AML-193 (cell line): ENCODE measurements around the gene RASA3.

Experiments
- DNase-seq, 2 experiments: peaks; one replicate each; lab custom pipeline; 2025; lab: John Stamatoyannopoulos, UW

The RASA3 gene

GRCh38 chr13:113951246-113951999 lies 181.0 kb downstream of the RASA3 start:
- peak; percentile 34 to 35 for DNase-seq

GRCh38 chr13:113950451-113951245 lies 181.8 kb downstream of the RASA3 start:
- no peak for DNase-seq

- DNase-seq, result no peak
These were observed 182.9 kb downstream of the RASA3 start for GRCh38 chr13:113949546-113949945.

GRCh38 chr13:113948034-113948742 lies 184.2 kb downstream of the RASA3 start:
- no peak for DNase-seq

- DNase-seq, result no peak
These were observed 185.0 kb downstream of the RASA3 start for GRCh38 chr13:113947311-113948033.

GRCh38 chr13:113946409-113947181 lies 185.8 kb downstream of the RASA3 start:
- no peak for DNase-seq

- no peak for DNase-seq
These were observed 186.5 kb downstream of the RASA3 start for GRCh38 chr13:113945857-113946408.

- no peak for DNase-seq
These were observed 188.4 kb downstream of the RASA3 start for GRCh38 chr13:113943821-113944565.

- DNase-seq, result no peak
These were observed 189.8 kb downstream of the RASA3 start for GRCh38 chr13:113942591-113943103.

- no peak for DNase-seq
These were observed 190.7 kb downstream of the RASA3 start for GRCh38 chr13:113941571-113942191.

GRCh38 chr13:113939944-113940297 lies 192.5 kb downstream of the RASA3 start:
- DNase-seq, result no peak

GRCh38 chr13:113939129-113939943 lies 193.1 kb downstream of the RASA3 start:
- DNase-seq, result no peak

- no peak for DNase-seq
These were observed 193.7 kb downstream of the RASA3 start for GRCh38 chr13:113938716-113939115.

- no peak for DNase-seq
These were observed 194.2 kb downstream of the RASA3 start for GRCh38 chr13:113938246-113938645.

- no peak for DNase-seq
These were observed 194.8 kb downstream of the RASA3 start for GRCh38 chr13:113937527-113938180.

GRCh38 chr13:113937073-113937472 lies 195.3 kb downstream of the RASA3 start:
- DNase-seq, result no peak

- DNase-seq, result no peak
These were observed 196.1 kb downstream of the RASA3 start for GRCh38 chr13:113936166-113936965.
